ENCODE data around the gene DFFB. TPM values are rescaled to one million over a fixed set of nuclear protein-coding genes. Genes with fewer than 3 reads are reported as not detected.

DFFB gene
- total RNA-seq, 1 donor, result 3.6 TPM

DNA sequence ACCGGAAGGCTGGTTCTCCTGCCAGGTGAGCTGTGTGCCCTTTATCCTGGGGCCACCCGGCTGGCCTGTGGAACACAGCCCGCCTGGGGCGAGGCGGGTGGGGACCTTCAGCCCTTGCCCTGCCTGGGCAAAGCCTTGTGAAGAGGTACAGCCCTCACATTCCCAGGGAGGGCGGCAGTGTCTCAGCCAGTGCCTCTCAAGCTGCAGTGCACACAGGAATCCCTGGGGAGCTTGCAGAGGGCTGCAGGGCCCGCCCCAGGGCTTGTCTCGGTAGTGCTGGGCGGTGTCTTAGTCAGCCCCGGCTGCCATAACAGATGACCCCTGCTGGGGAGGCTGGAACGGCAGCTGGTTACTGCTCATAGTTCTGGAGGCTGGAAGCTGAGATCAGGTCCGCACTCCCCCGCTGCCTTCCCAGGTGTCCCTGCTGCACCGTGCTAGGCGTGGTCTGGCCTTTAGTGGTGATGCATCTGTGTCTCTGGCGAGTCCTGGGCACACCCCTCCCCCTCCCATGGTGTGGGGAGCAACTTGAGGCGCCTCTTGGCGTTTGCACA, 12.6 kb downstream of the DFFB start:
- TF ChIP-seq, protein P1, sequence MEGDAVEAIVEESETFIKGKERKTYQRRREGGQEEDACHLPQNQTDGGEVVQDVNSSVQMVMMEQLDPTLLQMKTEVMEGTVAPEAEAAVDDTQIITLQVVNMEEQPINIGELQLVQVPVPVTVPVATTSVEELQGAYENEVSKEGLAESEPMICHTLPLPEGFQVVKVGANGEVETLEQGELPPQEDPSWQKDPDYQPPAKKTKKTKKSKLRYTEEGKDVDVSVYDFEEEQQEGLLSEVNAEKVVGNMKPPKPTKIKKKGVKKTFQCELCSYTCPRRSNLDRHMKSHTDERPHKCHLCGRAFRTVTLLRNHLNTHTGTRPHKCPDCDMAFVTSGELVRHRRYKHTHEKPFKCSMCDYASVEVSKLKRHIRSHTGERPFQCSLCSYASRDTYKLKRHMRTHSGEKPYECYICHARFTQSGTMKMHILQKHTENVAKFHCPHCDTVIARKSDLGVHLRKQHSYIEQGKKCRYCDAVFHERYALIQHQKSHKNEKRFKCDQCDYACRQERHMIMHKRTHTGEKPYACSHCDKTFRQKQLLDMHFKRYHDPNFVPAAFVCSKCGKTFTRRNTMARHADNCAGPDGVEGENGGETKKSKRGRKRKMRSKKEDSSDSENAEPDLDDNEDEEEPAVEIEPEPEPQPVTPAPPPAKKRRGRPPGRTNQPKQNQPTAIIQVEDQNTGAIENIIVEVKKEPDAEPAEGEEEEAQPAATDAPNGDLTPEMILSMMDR (IDR thresholded peaks at IDR 0.05; ENCODE audit: insufficient read depth, low read length), result no peak
- DNase-seq (ENCODE audit: low read depth), result no peak
- no peak overlapping the region for H3K4me3 ChIP-seq (ENCODE audit: low read depth, low read length)

DNA sequence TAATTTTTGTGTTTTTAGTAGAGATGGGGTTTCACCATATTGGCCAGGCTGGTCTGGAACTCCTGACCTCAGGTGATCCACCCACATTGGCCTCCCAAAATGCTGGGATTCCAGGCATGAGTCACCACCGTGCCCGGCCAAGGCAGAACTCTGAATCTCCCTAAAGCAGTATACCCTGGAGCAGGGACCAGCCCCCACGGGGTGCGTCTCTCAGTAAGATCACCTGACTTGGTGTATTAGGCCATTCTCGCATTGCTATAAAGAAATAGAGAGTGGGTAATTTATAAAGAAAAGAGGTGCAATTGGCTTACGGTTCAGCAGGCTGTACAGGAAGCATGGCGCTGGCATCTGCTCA, 14.2 kb downstream of the DFFB start:
- TF ChIP-seq, protein P1 (IDR thresholded peaks at IDR 0.05; ENCODE audit: insufficient read depth, low read length), result no peak
- DNase-seq (ENCODE audit: low read depth), result no peak
- H3K4me3 ChIP-seq (ENCODE audit: low read depth, low read length), result no peak overlapping the region

DNA sequence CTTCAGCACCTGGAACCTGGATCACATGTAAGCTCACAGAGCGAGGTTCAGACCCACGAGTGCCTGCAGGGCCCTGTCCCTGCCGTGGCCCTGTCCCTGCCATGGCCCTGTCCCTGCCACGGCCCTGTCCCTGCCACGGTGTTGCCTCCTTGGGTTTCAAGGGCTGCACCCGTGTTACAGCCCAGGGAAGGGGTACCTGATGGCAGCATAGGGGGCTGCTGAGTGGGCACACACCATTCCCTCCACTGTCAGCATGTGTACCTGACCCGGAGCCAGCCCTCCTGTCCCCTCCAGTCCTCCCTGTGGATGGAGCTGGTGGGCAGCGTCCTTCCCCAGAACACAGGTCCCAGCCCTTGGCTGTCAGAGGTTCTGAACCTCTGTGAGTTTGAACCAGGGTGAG, 15.3 kb downstream of the DFFB start:
- no peak for DNase-seq (ENCODE audit: low read depth)
- TF ChIP-seq, protein P1 (IDR thresholded peaks at IDR 0.05; ENCODE audit: insufficient read depth, low read length), result no peak
- H3K4me3 ChIP-seq (ENCODE audit: low read depth, low read length), result no peak overlapping the region

DNA sequence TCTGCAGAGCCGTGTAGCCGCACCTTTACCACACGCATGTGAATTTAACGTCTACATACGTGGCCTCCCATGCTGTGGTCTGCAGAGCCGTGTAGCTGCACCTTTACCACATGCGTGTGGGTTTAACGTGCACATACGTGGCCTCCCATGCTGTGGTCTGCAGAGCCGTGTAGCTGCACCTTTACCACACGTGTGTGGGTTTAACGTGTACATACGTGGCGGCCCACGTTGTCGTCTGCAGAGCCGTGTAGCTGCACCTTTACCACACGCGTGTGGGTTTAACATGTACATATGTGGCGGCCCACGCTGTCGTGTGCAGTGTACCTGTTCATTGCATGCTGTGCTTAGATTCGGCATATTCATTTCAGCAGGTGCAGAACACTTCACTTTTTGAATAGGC, 17.5 kb downstream of the DFFB start:
- no peak for DNase-seq (ENCODE audit: low read depth)
- no peak overlapping the region for H3K4me3 ChIP-seq (ENCODE audit: low read depth, low read length)
- TF ChIP-seq, protein P1 (IDR thresholded peaks at IDR 0.05; ENCODE audit: insufficient read depth, low read length), result no peak

DNA sequence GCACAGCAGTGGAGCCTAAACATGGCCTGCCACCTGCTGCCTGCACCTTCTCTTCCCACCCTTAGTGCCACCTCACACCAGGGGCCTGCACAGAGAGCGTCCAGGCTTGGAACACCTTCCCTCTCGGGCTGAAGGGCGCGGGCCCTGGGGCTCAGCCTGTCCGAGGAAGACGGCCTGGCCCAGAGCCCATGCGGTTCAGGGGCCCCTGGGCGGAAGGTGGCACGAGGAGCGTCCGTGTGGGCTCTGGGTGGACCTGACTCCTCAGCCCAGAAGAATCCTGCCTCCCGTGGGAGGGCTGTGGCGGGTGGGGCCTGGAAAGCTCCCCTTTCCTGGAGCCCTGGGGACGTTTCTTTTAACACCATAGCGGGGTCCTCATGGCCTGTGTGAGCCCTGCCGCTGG, 19.4 kb downstream of the DFFB start:
- no peak overlapping the region for H3K4me3 ChIP-seq (ENCODE audit: low read depth, low read length)
- TF ChIP-seq, protein P1 (IDR thresholded peaks at IDR 0.05; ENCODE audit: insufficient read depth, low read length), result no peak

DNA sequence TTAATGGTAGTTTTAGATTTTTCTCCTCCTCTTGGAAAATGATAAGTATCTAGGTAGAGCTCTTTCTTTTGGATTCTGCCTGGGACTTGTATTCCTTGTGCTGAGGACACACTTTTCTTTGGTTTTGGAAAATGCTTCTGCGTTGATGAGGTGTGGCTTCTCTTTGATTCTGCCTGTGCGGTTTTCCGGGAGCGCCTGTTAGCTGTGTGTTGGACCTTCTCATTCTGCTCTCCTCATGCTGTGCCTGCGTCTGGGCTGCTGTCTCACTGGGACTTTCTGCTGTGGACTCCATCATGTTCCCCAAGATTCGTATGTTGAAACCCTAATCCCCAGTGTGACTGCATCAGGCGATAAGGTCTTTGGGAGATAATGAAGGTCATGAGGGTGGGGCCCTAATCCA, 21.8 kb downstream of the DFFB start:
- H3K4me3 ChIP-seq (ENCODE audit: low read depth, low read length), result no peak overlapping the region
- TF ChIP-seq, protein P1 (IDR thresholded peaks at IDR 0.05; ENCODE audit: insufficient read depth, low read length), result no peak
- DNase-seq (ENCODE audit: low read depth), result no peak

More for the DNA sequence above, 19.4 kb downstream of the DFFB start:
- DNase-seq (ENCODE audit: low read depth), result no peak

DNA sequence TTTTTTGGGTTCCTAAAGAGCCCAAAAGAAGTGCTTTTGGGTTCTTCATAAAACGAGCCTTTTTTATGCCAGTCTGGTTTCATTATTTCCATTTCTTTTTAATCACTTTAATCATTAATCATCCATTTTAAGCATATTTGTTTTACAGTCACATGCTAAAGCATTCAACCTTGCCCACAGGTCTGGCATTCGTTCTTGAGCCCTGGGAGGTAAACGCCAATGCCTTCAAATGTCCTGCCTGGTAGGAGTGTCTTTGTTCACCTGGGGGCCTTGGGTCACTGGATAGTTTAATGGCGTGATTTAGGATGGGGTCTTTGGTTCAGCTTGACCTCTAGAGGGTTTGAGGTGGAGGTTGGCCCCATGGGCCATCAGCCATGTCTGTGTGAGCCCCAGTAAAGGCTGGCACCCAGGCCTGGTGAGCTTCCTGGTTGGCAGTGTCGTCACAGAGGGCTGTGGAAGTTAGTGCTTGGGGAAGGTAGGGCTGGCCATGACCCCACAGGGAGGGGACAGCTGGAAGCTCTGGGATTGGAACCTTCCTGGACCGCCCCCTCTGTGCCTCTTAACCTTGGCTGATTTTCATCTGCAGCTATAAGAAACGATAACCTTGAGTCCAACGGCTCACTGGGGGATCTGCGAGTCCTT, 22.6 kb downstream of the DFFB start:
- no peak for DNase-seq (ENCODE audit: low read depth)
- TF ChIP-seq, protein P1 (IDR thresholded peaks at IDR 0.05; ENCODE audit: insufficient read depth, low read length), result no peak
- no peak overlapping the region for H3K4me3 ChIP-seq (ENCODE audit: low read depth, low read length)
